C4-2B (cell line): Measurements from ENCODE around the gene TBC1D22A.

ENCODE experiments used
- CTCF ChIP-seq: fragments of 450-650 bp; conservative IDR thresholded peaks from 2 replicates; pipeline ENCODE4 v1.5.1; 2017; ENCODE audit warnings: mild to moderate bottlenecking
- ZFX ChIP-seq: fragments of 450-650 bp; IDR thresholded peaks from 2 replicates; pipeline ENCODE4 v1.6.1; 2017

GRCh38 chr22:46732041-46732379, 30.4 kb upstream of the TBC1D22A start:
- TF ChIP-seq CTCF (no peak), ZFX (no peak)
